ENCODE data around the gene LYPD4.

DNA sequence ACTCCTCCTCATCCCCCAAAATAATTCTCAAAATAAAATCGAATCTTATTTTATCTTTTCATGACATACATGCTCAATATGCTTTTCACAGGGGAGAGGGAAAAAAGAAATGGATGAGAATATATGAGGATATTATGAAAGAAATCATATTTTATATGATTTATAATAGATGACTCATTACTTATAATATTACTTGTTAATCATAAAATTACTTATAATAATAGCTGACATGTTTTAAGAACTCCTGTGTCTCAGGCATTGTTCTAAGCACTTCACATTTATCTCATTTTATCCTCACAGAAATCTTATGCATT is 51.1 kb downstream of the LYPD4 start:
- TF ChIP-seq TAF1 (IDR thresholded peaks at IDR 0.05; ENCODE audit: borderline replicate concordance, insufficient read depth, low read length) (no peak), POLR2AphosphoS5 (IDR thresholded peaks at IDR 0.05; ENCODE audit: low read depth, low read length) (no peak)

Data from PFSK-1 (cell line).